Measurements from ENCODE around the gene NCOA4. TPM values are rescaled to one million over a fixed set of nuclear protein-coding genes. Genes with fewer than 3 reads are reported as not detected.
"Not testable (repeated sequence)": the region's sequence is repeated elsewhere in the genome, so short reads cannot be mapped to it uniquely, and the experiment has no call there.

NCOA4 gene
- total RNA-seq, 1 experiment from 2014 or later, result 92.4 TPM

DNA sequence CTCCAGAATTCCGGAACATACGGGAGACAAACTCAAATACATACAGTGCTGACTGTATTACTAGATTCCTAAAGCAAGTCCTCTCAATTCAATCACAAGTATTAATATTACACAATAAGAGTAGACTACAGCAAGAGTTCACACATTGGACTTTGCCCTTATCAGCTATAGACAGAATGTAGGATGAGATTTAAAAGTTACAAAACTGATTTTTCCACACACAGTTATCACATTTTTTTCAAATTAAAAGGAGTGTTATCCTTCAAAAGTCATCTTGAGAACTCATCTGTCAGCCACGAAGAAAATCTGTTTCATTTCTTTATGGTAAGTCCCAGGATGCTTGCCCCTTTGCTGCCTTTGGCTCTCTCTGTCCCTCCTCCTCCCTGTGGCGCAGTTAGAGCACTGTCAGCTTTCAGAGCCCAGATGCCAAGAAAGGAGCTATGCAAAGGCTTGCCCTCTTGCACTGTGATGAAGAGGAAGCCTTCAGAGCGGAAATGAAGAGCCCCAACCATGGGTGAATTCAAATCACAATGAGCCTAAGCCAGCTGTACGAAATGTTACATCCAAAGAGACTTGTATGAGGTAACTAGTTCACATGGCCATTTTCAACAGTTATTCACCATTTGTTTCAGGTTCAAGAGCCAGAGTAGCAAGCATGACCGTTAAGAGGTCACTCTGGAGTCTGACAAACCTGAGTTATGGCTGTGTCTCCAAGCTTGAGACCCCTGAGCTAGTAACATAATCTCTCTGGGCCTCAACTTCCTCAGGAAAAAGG is 10.7 kb downstream of the NCOA4 start:
- DNase-seq (ENCODE audit: low read depth), result no peak

- DNase-seq (ENCODE audit: low read depth), result no peak
Observed at GRCh38 chr10:46019177-46019528, 11.3 kb downstream of the NCOA4 start.

DNA sequence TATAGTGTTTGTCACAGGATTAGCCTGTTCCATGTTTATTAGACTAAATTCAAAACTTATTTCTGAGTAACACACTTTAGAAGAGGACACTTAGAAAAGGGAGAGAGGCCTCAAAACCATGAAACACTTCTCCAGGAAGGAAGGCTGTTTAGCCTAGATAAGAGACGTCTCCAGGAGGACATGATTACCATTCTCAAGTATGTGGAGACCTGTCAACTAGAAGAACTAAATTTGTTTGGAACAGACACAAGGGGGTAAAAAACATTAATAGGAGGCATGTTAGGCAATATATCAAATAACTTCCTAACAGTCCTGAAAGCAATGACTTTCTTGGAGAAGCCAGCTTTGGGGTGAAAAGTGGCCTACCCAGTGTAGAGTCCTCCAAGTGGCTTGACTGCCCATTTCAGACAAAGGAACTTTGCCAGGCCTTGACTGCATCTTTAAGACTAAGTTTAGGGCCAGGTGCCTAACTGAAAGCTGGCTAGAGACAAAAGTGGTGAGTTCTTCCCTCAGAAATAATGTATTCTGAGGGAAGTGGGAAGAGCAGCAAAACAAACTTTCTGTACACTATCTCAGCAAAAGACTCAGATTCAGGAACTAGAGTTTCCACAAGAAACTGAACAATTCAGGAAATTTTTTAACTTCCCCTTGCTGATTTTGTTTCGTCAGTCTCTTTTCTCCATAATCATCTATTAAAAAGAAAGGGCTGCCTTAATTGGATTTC is 11.8 kb downstream of the NCOA4 start:
- no peak for DNase-seq (ENCODE audit: low read depth)

DNA sequence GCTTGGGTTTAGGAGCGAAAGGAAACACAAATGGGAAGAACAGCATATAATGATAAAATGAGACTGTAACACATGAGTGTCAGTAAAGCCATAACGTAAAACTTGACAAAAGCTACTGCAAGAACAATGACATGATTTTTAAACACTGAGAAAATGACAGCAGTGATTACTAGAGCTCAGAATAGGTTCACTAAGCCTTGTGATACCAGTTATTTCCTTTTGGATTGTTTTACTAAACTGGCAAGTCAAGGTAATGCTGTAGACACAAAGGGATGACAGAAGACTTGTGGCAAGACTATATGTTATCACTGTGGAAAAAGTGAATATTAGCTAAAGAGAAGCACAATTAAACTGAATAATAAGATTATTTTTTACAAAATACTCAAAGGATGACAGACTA is 12.7 kb downstream of the NCOA4 start:
- no peak for DNase-seq (ENCODE audit: low read depth)

- DNase-seq (ENCODE audit: low read depth), result no peak
Observed at GRCh38 chr10:46016811-46017210, 13.6 kb downstream of the NCOA4 start.

DNA sequence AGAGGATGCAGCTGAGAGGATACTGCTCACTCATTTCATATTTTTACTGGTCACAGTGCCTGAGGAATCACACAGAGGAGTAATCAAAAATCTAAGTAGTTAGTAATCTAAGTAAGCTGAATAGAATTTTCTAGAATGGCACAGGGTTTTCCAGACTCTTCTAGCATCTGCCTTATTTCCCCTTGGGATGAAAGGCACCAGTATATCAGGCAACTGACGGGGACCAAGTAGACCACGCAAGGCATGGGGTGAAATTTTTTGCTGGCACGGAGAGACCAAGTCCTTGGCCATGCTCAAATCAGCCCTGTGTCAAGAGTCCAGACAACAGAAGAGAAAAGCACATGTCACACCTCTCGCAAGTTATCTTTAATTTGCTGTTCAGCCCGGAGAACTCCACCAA is 14.2 kb downstream of the NCOA4 start:
- no peak for DNase-seq (ENCODE audit: low read depth)

DNA sequence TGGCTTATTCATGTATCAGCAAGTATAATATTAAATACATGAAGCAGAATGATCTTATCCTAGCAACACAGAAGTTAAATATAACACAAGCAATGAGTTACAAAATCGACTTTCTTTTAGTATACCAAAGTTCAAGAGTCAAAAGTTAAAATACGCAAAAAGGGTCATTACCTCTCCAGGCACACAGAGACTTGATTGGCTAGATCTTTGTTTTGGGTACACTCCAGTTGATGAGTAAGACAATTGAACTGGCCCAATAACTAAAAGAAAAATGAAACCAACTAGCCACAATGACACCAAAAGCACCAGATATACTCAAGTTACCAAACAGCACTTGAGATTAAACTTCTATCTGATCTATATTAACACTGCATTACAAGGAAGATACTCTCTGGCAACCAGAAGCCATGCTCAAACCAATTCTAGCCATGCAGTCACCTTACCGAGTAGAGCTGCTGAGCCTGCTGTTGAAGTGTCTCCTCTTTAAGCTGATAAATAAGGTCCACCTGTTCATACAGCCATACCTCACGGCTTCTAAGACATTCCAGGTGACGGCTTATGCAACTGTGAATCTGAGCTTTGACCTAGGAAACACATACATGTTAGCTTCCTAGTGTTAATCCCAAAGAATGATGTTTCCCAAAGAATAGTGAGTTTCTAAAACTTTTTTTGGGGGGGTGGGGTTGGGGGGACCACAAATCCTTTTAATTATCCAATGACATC is 15.6 kb downstream of the NCOA4 start:
- DNase-seq (ENCODE audit: low read depth), result no peak

GRCh38 chr10:46014206-46014605 is 16.2 kb downstream of the NCOA4 start:
- no peak for DNase-seq (ENCODE audit: low read depth)

DNA sequence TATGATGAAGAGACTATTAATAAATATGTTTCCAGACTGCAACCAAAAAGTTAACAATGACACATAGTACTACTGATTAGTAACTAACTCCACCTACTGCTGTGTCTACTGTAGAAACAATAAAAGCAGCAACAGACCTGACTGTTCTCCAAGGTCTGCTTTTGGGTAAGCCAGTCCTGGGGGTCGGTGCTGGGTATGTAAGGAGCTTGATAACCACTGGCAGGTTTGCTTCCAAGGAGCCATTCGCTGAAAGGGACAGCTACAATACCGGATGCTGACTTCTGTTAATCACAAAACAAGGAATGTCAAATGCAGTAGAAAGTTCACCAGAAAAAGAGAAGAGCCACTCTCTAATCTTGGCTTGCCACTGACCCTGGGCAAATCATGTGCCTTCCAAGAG is 17.7 kb downstream of the NCOA4 start:
- no peak for DNase-seq (ENCODE audit: low read depth)

GRCh38 chr10:46006219-46006618 is 24.2 kb downstream of the NCOA4 start:
- DNase-seq (ENCODE audit: low read depth), result peak; percentile 17

DNA sequence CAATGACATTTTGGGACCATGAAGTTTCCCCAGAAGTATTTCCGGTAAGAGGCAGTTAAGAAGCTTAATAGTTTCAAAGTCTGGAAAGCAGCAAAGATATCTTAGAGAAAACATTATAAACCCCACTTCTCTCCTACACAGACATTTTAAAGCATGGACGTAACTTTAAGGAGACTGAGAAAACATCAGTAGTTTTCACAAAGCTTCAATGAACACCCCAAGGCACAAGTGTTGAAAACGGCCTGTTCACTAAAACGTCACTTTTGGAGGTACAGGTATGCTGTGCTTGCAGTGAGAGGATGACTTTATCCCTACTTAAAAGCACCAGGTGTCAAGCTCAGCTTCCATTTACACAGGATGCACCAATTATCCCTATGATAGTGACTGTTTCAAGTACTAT is 25.0 kb downstream of the NCOA4 start:
- no peak for DNase-seq (ENCODE audit: low read depth)

GRCh38 chr10:46004963-46005362 is 25.5 kb downstream of the NCOA4 start:
- no peak for DNase-seq (ENCODE audit: low read depth)

DNA sequence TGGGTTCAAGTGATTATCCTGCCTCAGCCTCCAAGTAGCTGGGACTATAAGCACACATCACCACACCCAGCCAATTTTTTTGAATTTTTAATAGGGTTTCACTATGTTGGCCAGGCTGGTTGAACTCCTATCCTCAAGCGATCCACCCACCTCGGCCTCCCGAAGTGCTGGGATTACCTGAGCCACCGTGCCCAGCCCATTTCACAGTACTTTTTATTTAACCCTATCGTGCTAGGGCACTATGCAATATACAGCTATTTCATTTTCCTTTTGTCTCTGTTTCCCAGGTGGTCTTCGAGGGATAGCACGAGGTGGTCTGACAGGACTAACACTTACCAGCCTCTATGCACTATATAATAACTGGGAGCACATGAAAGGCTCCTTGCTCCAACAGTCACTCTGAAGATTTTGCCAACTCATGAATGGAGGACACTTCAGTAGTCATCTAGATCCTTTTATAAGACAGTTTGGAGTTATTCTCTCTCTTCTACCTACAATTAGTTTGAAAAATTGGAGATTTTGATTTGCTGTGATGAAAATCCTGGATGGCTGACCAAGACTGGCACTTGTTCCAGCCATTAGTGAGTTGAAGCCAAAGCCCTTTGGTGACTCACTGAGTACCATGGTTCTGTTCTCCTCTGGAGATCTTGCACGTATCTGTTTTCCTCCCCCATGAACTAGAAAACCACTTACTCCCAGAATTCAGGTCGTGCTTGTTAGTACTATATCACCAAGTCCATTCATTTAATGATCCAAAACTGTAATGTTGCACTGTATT is 27.3 kb downstream of the NCOA4 start:
- DNase-seq (ENCODE audit: low read depth), result no peak

- DNase-seq (ENCODE audit: low read depth), result not testable (repeated sequence)
Observed at GRCh38 chr10:46002189-46002687, 28.2 kb downstream of the NCOA4 start.

DNA sequence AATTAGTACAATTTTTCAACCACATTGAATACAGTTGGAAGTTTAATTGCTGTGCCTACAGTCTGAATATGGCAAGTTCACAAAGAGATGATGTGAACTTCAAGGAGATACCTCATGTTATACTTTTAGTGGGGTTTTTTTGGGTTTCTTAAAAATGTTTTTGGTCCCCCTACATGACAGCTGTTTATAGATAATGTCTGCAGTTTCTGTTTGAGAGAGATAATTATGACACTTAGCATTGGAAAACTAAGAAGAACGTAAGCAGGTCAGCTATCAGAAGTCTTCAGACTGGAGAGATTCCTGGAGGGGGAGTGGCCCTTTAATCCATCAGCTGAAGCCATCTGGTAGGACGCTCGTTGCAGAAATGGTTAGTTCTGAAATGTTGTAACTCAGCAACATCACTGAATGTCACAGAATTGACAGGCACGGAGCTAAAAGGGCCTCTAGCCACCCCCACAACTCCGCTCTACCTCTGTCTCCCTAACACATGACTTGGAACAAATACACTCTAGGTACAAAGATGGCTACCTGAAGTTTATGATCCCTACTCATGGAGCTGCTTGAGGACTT is 29.2 kb downstream of the NCOA4 start:
- no peak for DNase-seq (ENCODE audit: low read depth)

GRCh38 chr10:46000538-46000937 is 29.9 kb downstream of the NCOA4 start:
- no peak for DNase-seq (ENCODE audit: low read depth)

DNA sequence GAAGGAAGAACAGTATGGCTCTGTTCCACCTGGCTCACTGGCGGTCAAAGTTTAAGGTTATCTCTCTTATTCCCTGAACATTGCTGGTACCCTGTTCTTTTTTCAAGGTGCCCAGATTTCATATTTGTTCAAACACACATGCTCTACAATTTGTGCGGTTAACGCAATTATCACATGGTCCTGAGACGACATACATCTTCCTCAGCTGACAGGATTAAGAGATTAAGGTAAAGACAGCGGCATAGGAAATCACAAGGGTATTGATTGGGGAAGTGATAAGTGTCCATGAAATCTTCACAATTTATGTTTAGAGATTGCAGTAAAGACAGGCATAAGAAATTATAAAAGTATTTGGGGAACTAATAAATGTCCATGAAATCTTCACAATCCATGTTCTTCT is 30.5 kb downstream of the NCOA4 start:
- not testable (repeated sequence) for DNase-seq (ENCODE audit: low read depth)

DNA sequence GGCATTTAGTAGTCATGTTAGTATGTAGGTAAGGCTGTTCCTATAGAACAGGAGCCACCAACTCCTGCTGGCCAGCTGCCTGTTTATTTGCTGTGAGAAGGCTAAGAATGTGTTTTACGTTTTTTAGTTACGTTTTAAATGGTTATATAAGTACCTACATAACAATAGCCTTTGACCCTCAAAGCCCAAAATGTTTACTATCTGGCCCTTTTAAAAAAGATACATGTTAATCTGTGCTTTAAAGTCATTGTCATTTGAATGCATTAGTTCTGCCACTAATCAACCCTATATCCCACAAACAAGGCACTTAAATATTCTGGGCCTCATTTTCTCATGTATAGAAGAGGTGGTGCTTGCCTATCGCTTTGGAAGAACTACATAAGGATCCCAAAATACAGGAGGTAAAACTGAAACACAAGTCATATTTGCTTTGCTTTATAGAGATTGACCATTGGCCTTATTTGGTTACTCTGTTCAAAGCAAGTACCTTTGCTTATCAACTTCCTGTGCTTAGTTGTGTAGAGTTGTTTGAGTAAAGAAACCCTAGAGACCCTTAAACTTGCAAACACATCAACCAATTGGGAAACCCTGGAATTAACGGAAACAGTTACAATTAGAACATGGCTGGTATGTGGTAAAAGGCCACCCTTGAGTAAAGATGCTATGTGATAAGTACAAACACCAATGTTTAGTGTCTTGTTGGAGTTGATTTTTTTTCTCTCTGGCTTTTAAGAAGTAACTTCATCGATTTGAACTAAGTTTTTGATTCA is 32.2 kb downstream of the NCOA4 start:
- no peak for DNase-seq (ENCODE audit: low read depth)

DNA sequence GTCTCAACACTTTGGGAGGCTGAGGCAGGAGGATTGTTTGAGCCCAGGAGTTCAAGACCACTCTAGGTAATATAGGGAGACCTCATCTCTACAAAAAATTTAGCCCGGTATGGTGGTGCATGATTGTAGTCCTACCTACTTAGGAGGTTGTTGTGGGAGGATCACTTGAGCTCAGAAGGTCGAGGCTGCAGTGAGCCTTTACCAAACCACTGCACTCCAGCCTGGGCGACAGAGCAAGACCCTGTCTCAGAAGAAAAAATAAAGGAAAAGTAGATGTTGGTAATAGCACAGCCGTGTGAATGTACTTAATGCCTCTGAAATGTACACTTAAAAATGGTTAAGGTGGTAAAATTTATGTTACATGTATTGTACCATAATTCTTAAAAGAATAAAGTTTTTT is 32.9 kb downstream of the NCOA4 start:
- DNase-seq (ENCODE audit: low read depth), result no peak

GRCh38 chr10:45985590-45985989 is 44.8 kb downstream of the NCOA4 start:
- not testable (repeated sequence) for DNase-seq (ENCODE audit: low read depth)

DNA sequence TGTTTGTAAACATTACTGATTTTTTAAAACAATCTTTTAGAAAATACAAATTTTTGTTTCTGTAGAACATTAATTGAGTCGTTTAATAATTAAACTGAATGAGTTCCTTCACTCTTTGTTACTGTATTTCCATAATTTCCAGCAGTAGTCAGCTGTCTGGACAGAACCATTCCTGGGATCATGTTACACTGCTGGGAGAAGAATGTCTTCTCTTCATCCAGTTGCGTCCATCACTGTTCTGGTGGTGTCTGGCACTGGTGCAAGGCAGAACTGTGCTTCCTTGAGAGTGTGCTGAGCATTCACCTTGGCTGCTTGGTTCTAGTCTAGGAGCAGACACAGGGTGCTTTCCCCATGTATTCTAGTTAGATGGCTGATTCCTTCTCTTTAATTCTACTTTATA is 46.0 kb downstream of the NCOA4 start:
- DNase-seq (ENCODE audit: low read depth), result not testable (repeated sequence)
